IMR-90 (cell line): ENCODE results near the gene WDR43. TPM values are rescaled to one million over a fixed set of nuclear protein-coding genes. Genes with fewer than 3 reads are reported as not detected.

ENCODE experiments used
- ATAC-seq: fragments of 200-7000 bp; cut with Tn5 transposase; 2 replicates; pipeline ENCODE4 v1.9.1; 2020; ENCODE audit warnings: low read depth, mild to moderate bottlenecking, moderate library complexity
- BruUV-seq: library from RNA; stranded (reverse); fragments of 400-500 nt; replicated peaks from 2 replicates; lab custom pipeline; 2021; lab: Mats Ljungman, UMichigan
- CTCF ChIA-PET: fragments of 300-600 bp; formaldehyde crosslinking; extraction: SDS; loops from one replicate; lab custom pipeline; 2021; ENCODE audit warnings: antibody characterized with exemption; lab: Yijun Ruan, JAX
- POLR2A ChIA-PET: fragments of 300-600 bp; sonication (Branson Sonifier 250); formaldehyde crosslinking; loops from one replicate; lab custom pipeline; 2022; ENCODE audit warnings: antibody characterized with exemption; ENCODE audit not compliant: unreplicated experiment; lab: Charles Lee
- DNase-seq: peaks from one replicate; pipeline ENCODE4 v3.0.0; 2013
- H2AFZ ChIP-seq: replicated peaks from 2 replicates; pipeline ENCODE3; 2013; ENCODE audit warnings: low read length, mild to moderate bottlenecking; ENCODE audit not compliant: poor library complexity
- H2AK5ac ChIP-seq: 2 replicates; pipeline ENCODE4 v1.6.1; 2013; ENCODE audit warnings: low read depth, low read length, inconsistent platforms
- H2AK9ac ChIP-seq: replicated peaks from 2 replicates; pipeline ENCODE3; 2013; ENCODE audit warnings: mild to moderate bottlenecking, low read depth, low read length, moderate library complexity; ENCODE audit not compliant: poor library complexity
- H2BK120ac ChIP-seq: 2 replicates; pipeline ENCODE4 v1.6.1; 2013; ENCODE audit warnings: low read depth, low read length, inconsistent platforms
- H2BK15ac ChIP-seq: 3 replicates; pipeline ENCODE4 v1.6.1; 2013; ENCODE audit warnings: low read depth, low read length, inconsistent platforms
- H2BK20ac ChIP-seq: 2 replicates; pipeline ENCODE4 v1.6.1; 2013; ENCODE audit warnings: low read depth, mild to moderate bottlenecking, inconsistent platforms, low read length, moderate library complexity
- H2BK5ac ChIP-seq: 2 replicates; pipeline ENCODE4 v1.6.1; 2013; ENCODE audit warnings: mild to moderate bottlenecking, low read depth, low read length, inconsistent platforms; ENCODE audit not compliant: poor library complexity, severe bottlenecking
- H3K14ac ChIP-seq: replicated peaks from 2 replicates; pipeline ENCODE4 v1.6.1; 2013; ENCODE audit warnings: low read depth, low read length, inconsistent platforms
- H3K18ac ChIP-seq: 2 replicates; pipeline ENCODE4 v1.6.1; 2013; ENCODE audit warnings: low read depth, low read length, control low read depth
- H3K23ac ChIP-seq: 2 replicates; pipeline ENCODE4 v1.6.1; 2013; ENCODE audit warnings: low read depth, low read length, inconsistent platforms
- H3K27ac ChIP-seq: 2 replicates; pipeline ENCODE4 v1.5.1; 2013; ENCODE audit warnings: mild to moderate bottlenecking, control low read depth, low read length; ENCODE audit not compliant: insufficient read depth
- H3K27me3 ChIP-seq: 2 replicates; pipeline ENCODE4 v1.6.1; 2013; ENCODE audit warnings: low read length; ENCODE audit not compliant: control insufficient read depth, insufficient read depth
- H3K36me3 ChIP-seq: 2 replicates; pipeline ENCODE4 v1.6.1; 2013; ENCODE audit warnings: low read length, mixed read lengths; ENCODE audit not compliant: control insufficient read depth, insufficient read depth
- H3K4ac ChIP-seq: 2 replicates; pipeline ENCODE4 v1.6.1; 2013; ENCODE audit warnings: low read depth, low read length, inconsistent platforms
- H3K4me1 ChIP-seq: 2 replicates; pipeline ENCODE4 v1.6.1; 2013; ENCODE audit warnings: low read length, mixed read lengths; ENCODE audit not compliant: control insufficient read depth, insufficient read depth
- H3K4me2 ChIP-seq: 2 replicates; pipeline ENCODE4 v1.6.1; 2013; ENCODE audit warnings: low read depth, mild to moderate bottlenecking, control low read depth, low read length, moderate library complexity
- H3K4me3 ChIP-seq: 2 replicates; pipeline ENCODE4 v1.5.1; 2013; ENCODE audit warnings: low read depth, mild to moderate bottlenecking, control low read depth, low read length, moderate library complexity; ENCODE audit not compliant: insufficient read depth
- H3K56ac ChIP-seq: 2 replicates; pipeline ENCODE4 v1.6.1; 2013; ENCODE audit warnings: low read length, inconsistent platforms; ENCODE audit not compliant: insufficient read depth; ENCODE audit errors: extremely low read depth
- H3K79me1 ChIP-seq, 2 experiments: 2 replicates each; pipeline ENCODE4 v1.6.1; 2013; ENCODE audit warnings: low read length in 2 of 2, inconsistent platforms in 1 of 2, low read depth in 1 of 2
- H3K9ac ChIP-seq: 2 replicates; pipeline ENCODE4 v1.6.1; 2013; ENCODE audit warnings: low read depth, low read length, control low read depth
- H3K9me1 ChIP-seq: 2 replicates; pipeline ENCODE4 v1.6.1; 2013; ENCODE audit warnings: low read length, inconsistent platforms; ENCODE audit not compliant: insufficient read depth
- H3K9me3 ChIP-seq: 2 replicates; pipeline ENCODE4 v1.6.1; 2013; ENCODE audit warnings: low read length; ENCODE audit not compliant: control insufficient read depth, insufficient read depth
- H4K20me1 ChIP-seq: 2 replicates; pipeline ENCODE4 v1.6.1; 2013; ENCODE audit warnings: low read length, inconsistent platforms; ENCODE audit not compliant: insufficient read depth
- H4K5ac ChIP-seq: 2 replicates; pipeline ENCODE4 v1.6.1; 2013; ENCODE audit warnings: mild to moderate bottlenecking, low read depth, low read length, control low read depth
- H4K8ac ChIP-seq, 2 experiments: 2 replicates each; pipeline ENCODE4 v1.6.1; 2013; ENCODE audit warnings: low read depth in 2 of 2, low read length in 2 of 2, control low read depth in 1 of 2, inconsistent platforms in 1 of 2
- H4K91ac ChIP-seq: 2 replicates; pipeline ENCODE4 v1.6.1; 2013; ENCODE audit warnings: low read depth, low read length, inconsistent platforms; ENCODE audit not compliant: insufficient read depth
- BHLHE40 ChIP-seq: fragments of 150-350 bp; IDR thresholded peaks from 2 replicates; pipeline ENCODE4 v1.6.1; 2016; ENCODE audit warnings: mild to moderate bottlenecking, low read depth, low read length
- CHD1 ChIP-seq: IDR thresholded peaks from 2 replicates; pipeline ENCODE4 v1.6.1; 2012; ENCODE audit warnings: low read depth, low read length, improper control_type of control experiment
- ELK1 ChIP-seq: fragments of 150-350 bp; IDR thresholded peaks from 2 replicates; pipeline ENCODE4 v1.6.1; 2016; ENCODE audit warnings: low read depth, mild to moderate bottlenecking, low read length, moderate library complexity, borderline replicate concordance
- FOS ChIP-seq: fragments of 150-350 bp; IDR thresholded peaks from 2 replicates; pipeline ENCODE4 v1.6.1; 2016; ENCODE audit warnings: low read depth, low read length
- MAZ ChIP-seq: IDR thresholded peaks from 2 replicates; pipeline ENCODE4 v1.6.1; 2012; ENCODE audit warnings: low read depth, mild to moderate bottlenecking, low read length, improper control_type of control experiment, moderate library complexity, borderline replicate concordance
- MXI1 ChIP-seq: IDR thresholded peaks from 2 replicates; pipeline ENCODE4 v1.6.1; 2012; ENCODE audit warnings: low read depth, mild to moderate bottlenecking, low read length, moderate library complexity, borderline replicate concordance
- NFE2L2 ChIP-seq: fragments of 150-350 bp; IDR thresholded peaks from 2 replicates; pipeline ENCODE4 v1.6.1; 2016; ENCODE audit warnings: low read depth, mild to moderate bottlenecking, low read length
- RAD21 ChIP-seq: IDR thresholded peaks from 2 replicates; pipeline ENCODE4 v1.6.1; 2012; ENCODE audit warnings: low read length, improper control_type of control experiment
- RCOR1 ChIP-seq: IDR thresholded peaks from 2 replicates; pipeline ENCODE4 v1.6.1; 2012; ENCODE audit warnings: mild to moderate bottlenecking, low read length, improper control_type of control experiment; ENCODE audit not compliant: insufficient replicate concordance
- RFX5 ChIP-seq: IDR thresholded peaks from 2 replicates; pipeline ENCODE4 v1.8.0; 2012; ENCODE audit warnings: low read depth, mild to moderate bottlenecking, low read length, moderate library complexity
- USF2 ChIP-seq: fragments of 150-350 bp; IDR thresholded peaks from 2 replicates; pipeline ENCODE4 v1.6.1; 2017; ENCODE audit warnings: mild to moderate bottlenecking, antibody characterized with exemption, low read length, low read depth
- WGBS, 2 experiments: methylation state at CpG; one replicate each; pipeline versions ENCODE4 v1.1.5 to v1.1.7; 2013; ENCODE audit warnings: missing lambda C conversion rate in 2 of 2; ENCODE audit not compliant: insufficient read length in 1 of 2; ENCODE audit errors: extremely low coverage in 2 of 2; 5-methylcytosine and 5-hydroxymethylcytosine counted together
- dilution Hi-C: fragments of 300-500 bp; cut with HindIII; formaldehyde crosslinking; loops from one replicate; pipeline ENCODE4 v1.14.3; 2018; ENCODE audit warnings: low sequenced_read_pairs; ENCODE audit not compliant: unreplicated experiment
- in situ Hi-C: fragments of 300-500 bp; cut with MboI; formaldehyde crosslinking; loops from 3 replicates; pipeline ENCODE4 v1.14.3; 2019; ENCODE audit warnings: low sequenced_read_pairs, inconsistent platforms, mixed read lengths
- intact Hi-C: fragments of 100-400 bp; cut with micrococcal nuclease; formaldehyde crosslinking; loops from 2 replicates; pipeline ENCODE4 v1.10.0; 2022
- polyA plus RNA-seq, 3 experiments: library from polyadenylated mRNA; depleted of rRNA; stranded (reverse); fragments of >200 nt; gene quantifications; 2 replicates each; pipeline ENCODE4 v1.2.3, GENCODE V29; 2012; ENCODE audit warnings: low replicate concordance in 1 of 3
- total RNA-seq: library from RNA; depleted of rRNA; stranded (reverse); fragments of >200 nt; gene quantifications from 2 replicates; pipeline ENCODE4 v1.2.3, GENCODE V29; 2012

WDR43 gene
- total and polyA plus RNA-seq, 2 of the 4 experiments (the other 2 are of a cell fraction) = 40.3 to 300 TPM

GRCh38 chr2:28949617-28950305, 55.3 kb downstream of the WDR43 start:
- Histone ChIP-seq H3K27ac (no peak overlapping the region), H4K5ac (no peak overlapping the region), H3K18ac (no peak overlapping the region), H3K56ac (no peak overlapping the region), H4K8ac (no peak overlapping the region), H3K23ac (no peak overlapping the region), H4K20me1 (peaks cover 6% of the 10 kb centered on the region; the same call in 1 of the 2 replicates), H3K36me3 (peaks cover 9% of the 10 kb centered on the region), H2BK5ac (no peak overlapping the region), H2AK9ac (no peak overlapping the region), H3K9me1 (peaks cover 7% of the 10 kb centered on the region; the same call in 1 of the 2 replicates), H3K4me1 (peaks cover 8% of the 10 kb centered on the region), H3K4ac (no peak overlapping the region), H3K9me3 (peaks cover 6% of the 10 kb centered on the region; the same call in 1 of the 2 replicates), H2AFZ (no peak overlapping the region), H2BK15ac (no peak overlapping the region), H3K27me3 (no peaks in the 10 kb centered on the region), H3K14ac (no peak overlapping the region), H3K79me1 (peaks cover 3 to 6% of the 10 kb centered on the region in 2 experiments; a peak in 1 of 4 replicates), H2AK5ac (no peak overlapping the region), H3K4me3 (no peak overlapping the region), H3K9ac (no peak overlapping the region), H4K91ac (no peak overlapping the region), H2BK20ac (no peak overlapping the region), H2BK120ac (no peak overlapping the region), H3K4me2 (no peak overlapping the region)
- dilution Hi-C loops = loop anchor here (25.0 kb wide), 1 partner anchor 888 kb away; no protein-coding TSS in a partner anchor
- CTCF ChIA-PET = interaction anchor here (0.6 kb wide), 1 partner anchor 446 kb away, joined by 6 read pairs; no protein-coding TSS in a partner anchor
- ATAC-seq = no peak
- intact Hi-C loops = no loop called here
- 94% methylated on average over 8 of the region's 11 CpGs; no CpG with 5 or more reads in 1 of the 2 experiments for WGBS, 2 experiments
- POLR2A ChIA-PET = no interaction called here
- no peak for DNase-seq
- TF ChIP-seq FOS = no peak
- TF ChIP-seq MXI1 = no peak
- no peak for TF ChIP-seq ELK1
- no peak for TF ChIP-seq RAD21
- TF ChIP-seq RFX5 = no peak
- no peak for TF ChIP-seq NFE2L2
- no peak for TF ChIP-seq MAZ
- TF ChIP-seq BHLHE40 = no peak
- TF ChIP-seq USF2 = no peak
- TF ChIP-seq RCOR1 = no peak
- no peak for TF ChIP-seq CHD1
- in situ Hi-C loops = no loop called here
- BruUV-seq = no TSS peak
